HEK293 (cell line): Measurements from ENCODE around the gene MEAK7.
"Not testable (repeated sequence)": the region's sequence is repeated elsewhere in the genome, so short reads cannot be mapped to it uniquely, and the experiment has no call there.

Experiments
- CTCF ChIA-PET: fragments of 350-600 bp; formaldehyde crosslinking; extraction: SDS; loops from one replicate; lab custom pipeline; 2021; ENCODE audit warnings: antibody characterized with exemption; lab: Yijun Ruan, JAX
- POLR2A ChIA-PET: fragments of 300-600 bp; formaldehyde crosslinking; extraction: SDS; loops from one replicate; lab custom pipeline; 2020; ENCODE audit warnings: antibody characterized with exemption, inconsistent platforms; lab: Yijun Ruan, JAX
- H3K27ac ChIP-seq: fragments of 200-500 bp; sonication (Bioruptor generic); 2 replicates; pipeline ENCODE4 v1.5.1; 2014; ENCODE audit warnings: low read depth, low read length, control low read depth, inconsistent platforms; ENCODE audit errors: extremely low read depth
- H3K36me3 ChIP-seq, 2 experiments: fragments of 200-500 bp in 1 of 2; sonication (Bioruptor generic) in 1 of 2; 1 replicate in 1 of 2; 2 replicates in 1 of 2; pipeline ENCODE4 v1.5.1; 2014 to 2017; ENCODE audit warnings: inconsistent platforms in 2 of 2, low read length in 2 of 2; ENCODE audit not compliant: control insufficient read depth in 2 of 2, insufficient read depth in 1 of 2
- H3K4me1 ChIP-seq: fragments of 200-500 bp; sonication (Bioruptor generic); 2 replicates; pipeline ENCODE4 v1.5.1; 2014; ENCODE audit warnings: mild to moderate bottlenecking, low read length, inconsistent platforms; ENCODE audit not compliant: control insufficient read depth, insufficient read depth
- H3K4me3 ChIP-seq: 2 replicates; pipeline ENCODE4 v1.5.1; 2011; ENCODE audit warnings: low read depth, mild to moderate bottlenecking, control low read depth, low read length, moderate library complexity
- H3K9me3 ChIP-seq: fragments of 200-500 bp; sonication (Bioruptor generic); 2 replicates; pipeline ENCODE4 v1.5.1; 2014; ENCODE audit warnings: low read depth, low read length, inconsistent platforms; ENCODE audit not compliant: control insufficient read depth, insufficient read depth
- EGR2 ChIP-seq: fragments of 450-650 bp; formaldehyde crosslinking; IDR thresholded peaks from 2 replicates; pipeline ENCODE4 v1.5.1; 2016; ENCODE audit warnings: low read depth, missing biosample characterization, missing genetic modification characterization
- GLI4 ChIP-seq: fragments of 450-650 bp; formaldehyde crosslinking; IDR thresholded peaks from 2 replicates; pipeline ENCODE4 v1.5.1; 2016; ENCODE audit warnings: missing biosample characterization, missing genetic modification characterization
- KLF8 ChIP-seq: fragments of 450-650 bp; formaldehyde crosslinking; IDR thresholded peaks from 2 replicates; pipeline ENCODE4 v1.5.1; 2016; ENCODE audit warnings: missing biosample characterization, missing genetic modification characterization
- OSR2 ChIP-seq: fragments of 450-650 bp; formaldehyde crosslinking; IDR thresholded peaks from 2 replicates; pipeline ENCODE4 v1.5.1; 2016; ENCODE audit warnings: missing biosample characterization, missing genetic modification characterization
- OVOL3 ChIP-seq: fragments of 450-650 bp; formaldehyde crosslinking; IDR thresholded peaks from 2 replicates; pipeline ENCODE4 v1.5.1; 2016; ENCODE audit warnings: missing biosample characterization, missing genetic modification characterization
- PRDM10 ChIP-seq: fragments of 450-650 bp; formaldehyde crosslinking; IDR thresholded peaks from 2 replicates; pipeline ENCODE4 v1.5.1; 2016; ENCODE audit warnings: missing biosample characterization, missing genetic modification characterization
- RBAK ChIP-seq: fragments of 450-650 bp; formaldehyde crosslinking; IDR thresholded peaks from 2 replicates; pipeline ENCODE4 v1.5.1; 2016; ENCODE audit warnings: missing biosample characterization, missing genetic modification characterization
- ZFHX2 ChIP-seq: fragments of 450-650 bp; formaldehyde crosslinking; conservative IDR thresholded peaks from 2 replicates; pipeline ENCODE4 v1.5.1; 2016; ENCODE audit warnings: missing biosample characterization, missing genetic modification characterization
- ZNF223 ChIP-seq: fragments of 450-650 bp; formaldehyde crosslinking; IDR thresholded peaks from 2 replicates; pipeline ENCODE4 v1.5.1; 2016; ENCODE audit warnings: missing biosample characterization, missing genetic modification characterization
- ZNF350 ChIP-seq: fragments of 450-650 bp; formaldehyde crosslinking; IDR thresholded peaks from 2 replicates; pipeline ENCODE4 v1.5.0; 2017; ENCODE audit warnings: missing biosample characterization, mild to moderate bottlenecking, missing genetic modification characterization
- ZNF362 ChIP-seq: fragments of 450-650 bp; formaldehyde crosslinking; IDR thresholded peaks from 2 replicates; pipeline ENCODE4 v1.5.1; 2016; ENCODE audit warnings: missing biosample characterization, missing genetic modification characterization
- ZNF398 ChIP-seq: fragments of 450-650 bp; formaldehyde crosslinking; IDR thresholded peaks from 2 replicates; pipeline ENCODE4 v1.5.1; 2017; ENCODE audit warnings: missing biosample characterization, missing genetic modification characterization
- ZNF488 ChIP-seq: fragments of 450-650 bp; formaldehyde crosslinking; IDR thresholded peaks from 2 replicates; pipeline ENCODE4 v1.5.1; 2016; ENCODE audit warnings: missing biosample characterization, missing genetic modification characterization
- ZNF510 ChIP-seq: fragments of 450-650 bp; formaldehyde crosslinking; IDR thresholded peaks from 2 replicates; pipeline ENCODE4 v1.5.1; 2018; ENCODE audit warnings: mild to moderate bottlenecking, missing genetic modification characterization, missing biosample characterization; ENCODE audit not compliant: insufficient replicate concordance
- ZNF658 ChIP-seq: fragments of 450-650 bp; formaldehyde crosslinking; IDR thresholded peaks from 2 replicates; pipeline ENCODE4; 2016; ENCODE audit warnings: missing biosample characterization, missing genetic modification characterization
- ZNF664 ChIP-seq: fragments of 450-650 bp; formaldehyde crosslinking; IDR thresholded peaks from 2 replicates; pipeline ENCODE4 v1.5.1; 2016; ENCODE audit warnings: missing biosample characterization, missing genetic modification characterization

Gene MEAK7

GRCh38 chr16:84526794-84527531, 22.5 kb upstream of the MEAK7 start:
- Histone ChIP-seq H3K4me1 (no peaks in the 10 kb centered on the region), H3K36me3 (no peaks in the 10 kb centered on the region), H3K4me3 (no peak overlapping the region), H3K9me3 (no peaks in the 10 kb centered on the region), H3K27ac (no peak overlapping the region)
- ChIA-PET CTCF (interaction anchor here (0.6 to 2.1 kb wide), 3 partner anchors 16 to 223 kb away, joined by 3 to 10 read pairs (median 8); no protein-coding TSS in a partner anchor), POLR2A (interaction anchor here (0.6 kb wide), 1 partner anchor 92 kb away, joined by 9 read pairs; no protein-coding TSS in a partner anchor)
- TF ChIP-seq RBAK (tag by site-specific recombination) = no peak
- TF ChIP-seq ZNF510 (tag by site-specific recombination) = no peak
- no peak for TF ChIP-seq ZNF223 (tag by site-specific recombination)
- no peak for TF ChIP-seq ZNF398 (tag by site-specific recombination)
- TF ChIP-seq OVOL3 (tag by site-specific recombination) = no peak
- TF ChIP-seq ZNF658 = no peak
- no peak for TF ChIP-seq OSR2 (tag by site-specific recombination)
- no peak for TF ChIP-seq ZNF362 (tag by site-specific recombination)
- no peak for TF ChIP-seq GLI4 (tag by site-specific recombination)
- no peak for TF ChIP-seq ZNF350 (tag by site-specific recombination)
- no peak for TF ChIP-seq KLF8
- no peak for TF ChIP-seq ZNF664 (tag by site-specific recombination)

GRCh38 chr16:84524941-84525581, 20.6 kb upstream of the MEAK7 start:
- H3K4me3 ChIP-seq, H3K36me3 ChIP-seq, H3K9me3 ChIP-seq, H3K4me1 ChIP-seq, POLR2A ChIA-PET, H3K27ac ChIP-seq: not testable (repeated sequence)
- TF ChIP-seq EGR2 (tag by site-specific recombination) (peak; percentile 79), ZFHX2 (peak; percentile 69)
- CTCF ChIA-PET = interaction anchor here (0.6 to 1.0 kb wide), 3 partner anchors 97 to 187 kb away, joined by 3 to 4 read pairs (median 3); no protein-coding TSS in a partner anchor

- no peaks in the 10 kb centered on the region for H3K9me3 ChIP-seq
- no peaks in the 10 kb centered on the region for H3K36me3 ChIP-seq
- no peak for TF ChIP-seq PRDM10 (tag by site-specific recombination)
- no peak for TF ChIP-seq ZNF488 (tag by site-specific recombination)
- TF ChIP-seq ZFHX2 = no peak
- TF ChIP-seq, all 188 proteins: peak for 0
- ChIA-PET POLR2A (no interaction called here), CTCF (interaction anchor here (0.6 to 1.0 kb wide), 3 partner anchors 98 to 186 kb away, joined by 3 to 4 read pairs (median 3); no protein-coding TSS in a partner anchor)
- Histone ChIP-seq H3K27ac (no peak overlapping the region), H3K4me1 (no peaks in the 10 kb centered on the region), H3K4me3 (no peak overlapping the region)
Observed at GRCh38 chr16:84524346-84524920, 20.0 kb upstream of the MEAK7 start.
